Lung (tissue), 12 donors: ENCODE results near the gene NCOA3. TPM values are rescaled to one million over a fixed set of nuclear protein-coding genes. Genes with fewer than 3 reads are reported as not detected.

Experiments used
- ATAC-seq: fragments of 200-7000 bp; cut with Tn5 transposase; one replicate; pipeline ENCODE4 v1.9.1; 2020; ENCODE audit warnings: moderate number of reproducible peaks; ENCODE audit not compliant: insufficient read depth, low FRiP score
- DNase-seq, 3 donors: peaks; one replicate each; pipeline ENCODE4 v3.0.0-alpha.2; 2013 to 2017
- H3K27ac ChIP-seq, 2 donors: one replicate each; pipeline ENCODE4 v1.5.1; 2013; ENCODE audit warnings: mild to moderate bottlenecking in 2 of 2, moderate library complexity in 2 of 2, control low read depth in 1 of 2, inconsistent platforms in 1 of 2, low read depth in 1 of 2, low read length in 1 of 2
- H3K27me3 ChIP-seq, 3 donors: one replicate each; pipeline ENCODE4 v1.5.1; 2013; ENCODE audit warnings: low read length in 2 of 3; ENCODE audit not compliant: control insufficient read depth in 3 of 3, insufficient read depth in 3 of 3
- H3K36me3 ChIP-seq, 4 donors: one replicate each; pipeline ENCODE4 v1.5.1; 2013; ENCODE audit warnings: low read length in 4 of 4, mild to moderate bottlenecking in 1 of 4, moderate library complexity in 1 of 4; ENCODE audit not compliant: control insufficient read depth in 4 of 4, insufficient read depth in 4 of 4
- H3K4me1 ChIP-seq, 5 donors: one replicate each; pipeline ENCODE4 v1.5.1; 2013; ENCODE audit warnings: low read length in 5 of 5, mild to moderate bottlenecking in 2 of 5, moderate library complexity in 1 of 5; ENCODE audit not compliant: control insufficient read depth in 5 of 5, insufficient read depth in 5 of 5
- H3K4me3 ChIP-seq: one replicate; pipeline ENCODE4 v1.5.1; 2013; ENCODE audit warnings: mild to moderate bottlenecking, control low read depth, moderate library complexity
- H3K9ac ChIP-seq, 2 donors: one replicate each; pipeline ENCODE4 v1.5.1; 2013; ENCODE audit warnings: low read length in 2 of 2, control low read depth in 1 of 2; ENCODE audit not compliant: insufficient read depth in 1 of 2
- H3K9me3 ChIP-seq, 4 donors: one replicate each; pipeline ENCODE4 v1.5.1; 2013; ENCODE audit warnings: low read length in 3 of 4, mild to moderate bottlenecking in 1 of 4, moderate library complexity in 1 of 4; ENCODE audit not compliant: control insufficient read depth in 4 of 4, insufficient read depth in 3 of 4
- CTCF ChIP-seq: IDR thresholded peaks from 2 replicates; pipeline ENCODE4 v1.5.1; 2012; ENCODE audit warnings: mild to moderate bottlenecking; ENCODE audit errors: control extremely low read depth, extremely low read depth
- WGBS, 2 donors: extraction: QIAGEN DNeasy Blood & Tissue Kit; methylation state at CpG; one replicate each; pipeline ENCODE4 v1.1.7; 2013; 5-methylcytosine and 5-hydroxymethylcytosine counted together
- polyA plus RNA-seq, 2 donors: library from polyadenylated mRNA; stranded (reverse); fragments of 200-250 nt; gene quantifications; one replicate each; pipeline ENCODE4 v1.2.1, GENCODE V29; 2013
- total RNA-seq, 2 donors: library from RNA; depleted of rRNA in 1 of 2; stranded (reverse); fragments of >200 nt in 1 of 2; gene quantifications; one replicate each; pipeline ENCODE4 v1.2.1, GENCODE V29; 2014 to 2021
- donor health status: control.
- donor health status: control.
- donor health status: Bipolar disorder and iron deficiency.
- donor health status: healthy.
- donor health status: DM: yes; HTN: yes; CAD: no.

NCOA3 gene
- total and polyA plus RNA-seq, 4 donors, result 5.5 to 69.4 (median 22.6) TPM

- no peak for TF ChIP-seq CTCF
- WGBS, 2 donors, result 97 to 100% methylated on average over 2 of the region's 2 CpGs
- no peak overlapping the region for H3K4me3 ChIP-seq
- H3K36me3 ChIP-seq, result no peaks in the 10 kb centered on the region
- H3K9ac ChIP-seq, result no peak overlapping the region
- DNase-seq (no peak), ATAC-seq (no peak)
- H3K27me3 ChIP-seq, result no peaks in the 10 kb centered on the region
- peaks cover 0 to 4% (median 0%) of the 10 kb centered on the region in 5 donors for H3K4me1 ChIP-seq
- H3K9me3 ChIP-seq, result no peaks in the 10 kb centered on the region
- H3K27ac ChIP-seq, result no peak overlapping the region
These were observed 19.0 kb upstream of the NCOA3 start for GRCh38 chr20:47482705-47483104.

- 93 to 96% methylated on average over 5 of the region's 5 CpGs for WGBS, 2 donors
- no peak overlapping the region for H3K27ac ChIP-seq
- ATAC-seq (no peak), DNase-seq (no peak)
- no peaks in the 10 kb centered on the region for H3K9me3 ChIP-seq
- TF ChIP-seq CTCF, result no peak
- H3K36me3 ChIP-seq, result no peaks in the 10 kb centered on the region
- no peaks in the 10 kb centered on the region for H3K27me3 ChIP-seq
- no peak overlapping the region for H3K9ac ChIP-seq
- H3K4me3 ChIP-seq, result no peak overlapping the region
- peaks cover 0 to 4% (median 0%) of the 10 kb centered on the region in 5 donors for H3K4me1 ChIP-seq
These were observed 17.4 kb upstream of the NCOA3 start for GRCh38 chr20:47484303-47484702.

GRCh38 chr20:47487175-47487917 lies 14.3 kb upstream of the NCOA3 start:
- no peaks in the 10 kb centered on the region for H3K36me3 ChIP-seq
- H3K27ac ChIP-seq, result no peak overlapping the region
- WGBS, 2 donors, result 22 to 31% methylated on average over 4 of the region's 4 CpGs
- no peaks in the 10 kb centered on the region for H3K27me3 ChIP-seq
- no peak overlapping the region for H3K9ac ChIP-seq
- DNase-seq (no peak), ATAC-seq (peak; percentile 47)
- H3K9me3 ChIP-seq, result no peaks in the 10 kb centered on the region
- no peak overlapping the region for H3K4me3 ChIP-seq
- no peak for TF ChIP-seq CTCF
- H3K4me1 ChIP-seq, result peaks cover 0 to 4% (median 1%) of the 10 kb centered on the region in 5 donors
